ENCODE measurements around the gene VWF.

Gene VWF

GRCh38 chr12:5984873-5985272 lies 139.6 kb downstream of the VWF start:
- no peak for DNase-seq (ENCODE audit: low read depth)
- no peak overlapping the region for H3K4me3 ChIP-seq (ENCODE audit: low read depth, low read length)
- TF ChIP-seq, protein P1, sequence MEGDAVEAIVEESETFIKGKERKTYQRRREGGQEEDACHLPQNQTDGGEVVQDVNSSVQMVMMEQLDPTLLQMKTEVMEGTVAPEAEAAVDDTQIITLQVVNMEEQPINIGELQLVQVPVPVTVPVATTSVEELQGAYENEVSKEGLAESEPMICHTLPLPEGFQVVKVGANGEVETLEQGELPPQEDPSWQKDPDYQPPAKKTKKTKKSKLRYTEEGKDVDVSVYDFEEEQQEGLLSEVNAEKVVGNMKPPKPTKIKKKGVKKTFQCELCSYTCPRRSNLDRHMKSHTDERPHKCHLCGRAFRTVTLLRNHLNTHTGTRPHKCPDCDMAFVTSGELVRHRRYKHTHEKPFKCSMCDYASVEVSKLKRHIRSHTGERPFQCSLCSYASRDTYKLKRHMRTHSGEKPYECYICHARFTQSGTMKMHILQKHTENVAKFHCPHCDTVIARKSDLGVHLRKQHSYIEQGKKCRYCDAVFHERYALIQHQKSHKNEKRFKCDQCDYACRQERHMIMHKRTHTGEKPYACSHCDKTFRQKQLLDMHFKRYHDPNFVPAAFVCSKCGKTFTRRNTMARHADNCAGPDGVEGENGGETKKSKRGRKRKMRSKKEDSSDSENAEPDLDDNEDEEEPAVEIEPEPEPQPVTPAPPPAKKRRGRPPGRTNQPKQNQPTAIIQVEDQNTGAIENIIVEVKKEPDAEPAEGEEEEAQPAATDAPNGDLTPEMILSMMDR (conservative IDR thresholded peaks at IDR 0.05; ENCODE audit: low read depth, low read length) = no peak

- H3K4me3 ChIP-seq (ENCODE audit: low read depth, low read length) = no peak overlapping the region
- no peak for DNase-seq (ENCODE audit: low read depth)
- TF ChIP-seq, protein P1 (conservative IDR thresholded peaks at IDR 0.05; ENCODE audit: low read depth, low read length) = no peak
Measured at GRCh38 chr12:5982106-5982505, 142.4 kb downstream of the VWF start.

DNA sequence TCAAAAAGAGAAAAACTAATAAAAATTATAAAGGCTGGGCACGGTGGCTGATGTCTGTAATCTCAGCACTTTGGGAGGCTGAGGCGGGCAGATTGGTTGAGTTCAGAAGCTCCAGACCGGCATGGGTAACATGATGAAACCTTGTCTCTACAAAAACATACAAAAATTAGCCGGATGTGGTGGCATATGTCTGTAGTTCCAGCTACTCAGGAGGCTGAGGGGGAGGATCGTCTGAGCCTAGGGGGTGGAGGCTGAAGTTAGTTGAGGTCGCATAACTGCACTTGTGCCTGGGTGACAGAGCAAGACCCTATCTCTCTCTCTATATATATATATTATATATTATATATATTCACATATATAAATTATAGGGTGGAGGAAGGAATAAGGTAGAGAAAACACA lies 146.9 kb downstream of the VWF start:
- H3K4me3 ChIP-seq (ENCODE audit: low read depth, low read length) = no peak overlapping the region
- TF ChIP-seq, protein P1 (conservative IDR thresholded peaks at IDR 0.05; ENCODE audit: low read depth, low read length) = no peak
- DNase-seq (ENCODE audit: low read depth) = no peak

GRCh38 chr12:5976711-5977110 lies 147.8 kb downstream of the VWF start:
- TF ChIP-seq, protein P1 (conservative IDR thresholded peaks at IDR 0.05; ENCODE audit: low read depth, low read length) = no peak
- DNase-seq (ENCODE audit: low read depth) = no peak

GRCh38 chr12:5976196-5976595 lies 148.3 kb downstream of the VWF start:
- TF ChIP-seq, protein P1 (conservative IDR thresholded peaks at IDR 0.05; ENCODE audit: low read depth, low read length) = no peak
- H3K4me3 ChIP-seq (ENCODE audit: low read depth, low read length) = no peak overlapping the region
- no peak for DNase-seq (ENCODE audit: low read depth)

More at GRCh38 chr12:5976711-5977110, 147.8 kb downstream of the VWF start:
- no peak overlapping the region for H3K4me3 ChIP-seq (ENCODE audit: low read depth, low read length)

GRCh38 chr12:5973461-5974115 lies 150.9 kb downstream of the VWF start:
- no peak for DNase-seq (ENCODE audit: low read depth)
- no peak overlapping the region for H3K4me3 ChIP-seq (ENCODE audit: low read depth, low read length)
- TF ChIP-seq, protein P1 (conservative IDR thresholded peaks at IDR 0.05; ENCODE audit: low read depth, low read length) = no peak

DNA sequence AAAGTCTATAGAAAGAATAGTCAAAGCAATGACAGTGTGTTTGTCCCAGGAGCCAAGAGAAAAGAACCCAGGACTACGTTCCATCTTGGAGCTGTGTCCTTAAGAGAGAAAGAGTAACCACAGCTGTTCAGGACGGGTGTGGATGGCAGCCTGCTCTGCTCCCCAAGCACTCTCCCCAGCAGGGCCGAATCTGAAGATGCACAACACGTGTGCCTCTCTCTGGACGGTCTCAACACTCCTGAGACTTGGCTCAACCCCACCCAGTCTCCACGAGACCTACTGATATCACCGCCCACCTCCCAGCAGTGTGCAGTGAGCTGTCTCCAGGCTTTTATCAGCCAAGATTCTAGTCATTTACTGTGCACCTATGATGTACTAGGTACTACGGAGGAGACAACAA lies 152.1 kb downstream of the VWF start:
- DNase-seq (ENCODE audit: low read depth) = no peak
- no peak overlapping the region for H3K4me3 ChIP-seq (ENCODE audit: low read depth, low read length)
- TF ChIP-seq, protein P1 (conservative IDR thresholded peaks at IDR 0.05; ENCODE audit: low read depth, low read length) = no peak

Measured in choroid plexus epithelial cell (primary cell).